HFFc6 (cell line): Measurements from ENCODE around the gene CLDN9. TPM values are rescaled to one million over a fixed set of nuclear protein-coding genes. Genes with fewer than 3 reads are reported as not detected.

ENCODE experiments used
- DNase-seq: peaks from one replicate; pipeline ENCODE4 v3.0.0-alpha.2; 2018
- H3K27ac Mint-ChIP-seq: 2 replicates; pipeline ENCODE4 v1.8.0; 2020; ENCODE audit warnings: mild to moderate bottlenecking, mixed read lengths
- H3K27me3 Mint-ChIP-seq: 2 replicates; pipeline ENCODE4 v1.8.0; 2021; ENCODE audit warnings: mild to moderate bottlenecking, moderate library complexity, mixed read lengths; ENCODE audit not compliant: insufficient read depth
- H3K36me3 Mint-ChIP-seq: 2 replicates; pipeline ENCODE4 v1.8.0; 2021; ENCODE audit warnings: low read depth, mixed read lengths
- H3K4me1 Mint-ChIP-seq: 2 replicates; pipeline ENCODE4 v1.8.0; 2020; ENCODE audit warnings: low read depth, mixed read lengths
- H3K4me3 Mint-ChIP-seq: 2 replicates; pipeline ENCODE4 v1.8.0; 2020; ENCODE audit warnings: mild to moderate bottlenecking, moderate library complexity, mixed read lengths
- H3K9me3 Mint-ChIP-seq: 2 replicates; pipeline ENCODE4 v1.8.0; 2020; ENCODE audit warnings: mild to moderate bottlenecking, mixed read lengths
- CTCF ChIP-seq: fragments of 200-600 bp; sonication (generic); IDR thresholded peaks from 2 replicates; pipeline ENCODE4 v1.5.0; 2021; ENCODE audit warnings: antibody characterized with exemption, mild to moderate bottlenecking
- total RNA-seq, 6 experiments: library from RNA; stranded (reverse); fragmentation: NEBNext Ultra II Directional; extraction: Animal tissue kit (Norgen Biotek cat#: 25700); gene quantifications; 2 replicates in 1 of 6; 3 replicates in 5 of 6; pipeline ENCODE4 v1.2.3, GENCODE V29; 2021

The CLDN9 gene
- total RNA-seq, 6 experiments from 2014 or later: not detected

DNA sequence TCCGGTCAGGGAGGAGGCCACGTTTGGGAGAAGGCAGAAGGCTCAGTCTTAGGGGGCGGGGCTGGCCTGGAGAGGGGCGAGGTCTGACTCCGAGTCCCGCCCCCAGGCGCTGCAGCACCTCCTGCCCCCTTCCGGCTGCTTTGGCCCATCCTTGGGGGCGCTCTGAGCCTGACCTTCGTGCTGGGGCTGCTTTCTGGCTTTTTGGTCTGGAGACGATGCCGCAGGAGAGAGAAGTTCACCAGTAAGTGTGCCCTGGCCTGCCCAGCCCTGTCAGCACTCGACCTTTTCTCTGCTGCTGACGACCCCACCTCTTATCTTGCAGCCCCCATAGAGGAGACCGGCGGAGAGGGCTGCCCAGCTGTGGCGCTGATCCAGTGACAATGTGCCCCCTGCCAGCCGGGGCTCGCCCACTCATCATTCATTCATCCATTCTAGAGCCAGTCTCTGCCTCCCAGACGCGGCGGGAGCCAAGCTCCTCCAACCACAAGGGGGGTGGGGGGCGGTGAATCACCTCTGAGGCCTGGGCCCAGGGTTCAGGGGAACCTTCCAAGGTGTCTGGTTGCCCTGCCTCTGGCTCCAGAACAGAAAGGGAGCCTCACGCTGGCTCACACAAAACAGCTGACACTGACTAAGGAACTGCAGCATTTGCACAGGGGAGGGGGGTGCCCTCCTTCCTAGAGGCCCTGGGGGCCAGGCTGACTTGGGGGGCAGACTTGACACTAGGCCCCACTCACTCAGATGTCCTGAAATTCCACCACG, 8.9 kb downstream of the CLDN9 start:
- H3K4me1 Mint-ChIP-seq: peaks cover 33% of the 10 kb centered on the region
- peaks cover 11% of the 10 kb centered on the region for H3K9me3 Mint-ChIP-seq
- peak; percentile 95 for DNase-seq
- peak overlapping the region; percentile 98 for H3K27ac Mint-ChIP-seq
- H3K36me3 Mint-ChIP-seq: peaks cover 42% of the 10 kb centered on the region
- peak overlapping the region; percentile 99 for H3K4me3 Mint-ChIP-seq
- peaks cover 46% of the 10 kb centered on the region for H3K27me3 Mint-ChIP-seq
- TF ChIP-seq CTCF: peak; percentile 66; the same call in 1 of the 2 replicates

- DNase-seq: peak; percentile 95
- peak overlapping the region; percentile 98 for H3K27ac Mint-ChIP-seq
These were observed 9.5 kb downstream of the CLDN9 start for GRCh38 chr16:3022208-3022683.

DNA sequence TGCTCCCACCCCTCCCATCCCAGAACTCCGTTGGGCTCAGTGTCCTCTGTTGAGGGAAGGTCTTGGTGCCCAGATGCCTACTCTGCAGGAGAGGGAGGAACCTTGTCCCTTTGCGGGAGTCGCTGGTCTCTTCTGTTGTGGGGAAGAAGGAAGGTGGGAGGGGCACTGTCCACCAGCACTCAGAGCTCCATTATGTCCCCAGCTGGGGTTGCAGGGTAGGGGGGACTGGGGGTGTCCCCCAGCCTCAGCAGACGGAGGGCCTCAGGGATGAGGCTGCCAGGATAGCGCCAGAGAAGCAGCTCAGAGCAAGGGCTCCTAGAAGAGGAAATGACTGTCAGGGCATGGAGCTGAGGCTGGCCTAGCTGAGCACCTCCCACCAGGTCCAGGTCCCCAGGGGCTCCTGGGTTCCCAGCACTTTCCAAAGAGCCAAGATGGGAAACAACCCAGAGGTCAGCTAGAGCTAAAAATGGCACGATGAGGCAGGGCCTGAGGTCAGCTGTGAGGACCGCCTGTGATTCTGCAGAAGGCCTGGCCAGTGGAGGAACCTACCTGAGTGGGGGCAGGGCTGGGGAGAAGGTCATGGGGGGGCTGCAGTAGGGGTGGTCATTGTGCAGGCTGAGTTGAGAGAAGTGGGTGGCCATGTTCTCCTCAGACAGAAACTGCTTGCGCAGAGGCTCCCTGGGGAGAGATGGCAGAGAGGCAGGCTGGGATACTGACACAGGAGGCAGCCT, 10.1 kb downstream of the CLDN9 start:
- Mint-ChIP-seq H3K9me3 (peaks cover 11% of the 10 kb centered on the region), H3K4me1 (peaks cover 33% of the 10 kb centered on the region), H3K27ac (peak overlapping the region; percentile 98), H3K4me3 (peak overlapping the region; percentile 99), H3K36me3 (peaks cover 45% of the 10 kb centered on the region), H3K27me3 (peaks cover 49% of the 10 kb centered on the region)
- no peak for TF ChIP-seq CTCF
- peak; percentile 17 for DNase-seq

More at GRCh38 chr16:3022208-3022683, 9.5 kb downstream of the CLDN9 start:
- peaks cover 49% of the 10 kb centered on the region for H3K27me3 Mint-ChIP-seq
- H3K4me1 Mint-ChIP-seq: peaks cover 33% of the 10 kb centered on the region
- H3K9me3 Mint-ChIP-seq: peaks cover 11% of the 10 kb centered on the region
- peaks cover 45% of the 10 kb centered on the region for H3K36me3 Mint-ChIP-seq
- TF ChIP-seq CTCF: no peak; the same call in 1 of the 2 replicates
- H3K4me3 Mint-ChIP-seq: peak overlapping the region; percentile 99

DNA sequence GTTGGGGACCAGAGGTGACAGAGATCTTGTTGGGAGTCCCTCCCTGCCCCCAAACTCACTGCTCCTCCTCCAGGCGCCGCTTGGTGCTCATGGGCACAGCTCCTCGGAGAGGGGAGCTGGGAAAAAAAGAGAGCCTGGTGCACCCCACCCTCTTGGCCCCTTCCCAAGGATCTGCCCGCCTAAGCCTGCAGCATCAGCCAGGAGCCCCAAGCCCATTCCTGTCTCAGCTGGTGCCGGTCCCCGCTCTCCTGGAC, 10.6 kb downstream of the CLDN9 start:
- Mint-ChIP-seq H3K9me3 (peaks cover 11% of the 10 kb centered on the region), H3K36me3 (peaks cover 45% of the 10 kb centered on the region), H3K27me3 (peaks cover 49% of the 10 kb centered on the region), H3K4me1 (peaks cover 33% of the 10 kb centered on the region), H3K27ac (peak overlapping the region; percentile 98), H3K4me3 (peak overlapping the region; percentile 99)
- peak; percentile 83 for DNase-seq
- no peak for TF ChIP-seq CTCF

- Mint-ChIP-seq H3K9me3 (peaks cover 11% of the 10 kb centered on the region), H3K27me3 (peaks cover 50% of the 10 kb centered on the region), H3K36me3 (peaks cover 45% of the 10 kb centered on the region), H3K27ac (peak within 1 kb of the TSS; percentile 98), H3K4me1 (peaks cover 33% of the 10 kb centered on the region), H3K4me3 (peak within 1 kb of the TSS; percentile 99)
- no peak for TF ChIP-seq CTCF
- DNase-seq: peak; percentile 95
These were observed 11.2 kb downstream of the CLDN9 start, which contains the start of the genes HCFC1R1 and THOC6 for GRCh38 chr16:3023669-3024478. Gene HCFC1R1 (minus strand): TSS chr16:3023942. CDS start chr16:3023941, 1 bp downstream. Gene THOC6 (plus strand): TSS chr16:3024035. CDS start chr16:3024327, 292 bp downstream.
